ENCODE data around the gene MGMT.

The MGMT gene

GRCh38 chr10:129523723-129524316, 56.8 kb downstream of the MGMT start:
- no peak for TF ChIP-seq CTCF (IDR thresholded peaks at IDR 0.05; ENCODE audit: low read depth, low read length)
- no peak for DNase-seq

GRCh38 chr10:129524936-129525335, 57.9 kb downstream of the MGMT start:
- H3K9me3 ChIP-seq (ENCODE audit: severe bottlenecking): no peaks in the 10 kb centered on the region
- no peak for DNase-seq
- no peak for TF ChIP-seq CTCF (IDR thresholded peaks at IDR 0.05; ENCODE audit: low read depth, low read length)
- H3K27ac ChIP-seq: no peak overlapping the region
- H3K4me3 ChIP-seq (ENCODE audit: low read depth, low read length): no peak overlapping the region
- H3K36me3 ChIP-seq: no peaks in the 10 kb centered on the region
- no peaks in the 10 kb centered on the region for H3K27me3 ChIP-seq (ENCODE audit: insufficient read depth, low read depth, severe bottlenecking)

More at GRCh38 chr10:129523723-129524316, 56.8 kb downstream of the MGMT start:
- no peaks in the 10 kb centered on the region for H3K36me3 ChIP-seq
- no peaks in the 10 kb centered on the region for H3K27me3 ChIP-seq (ENCODE audit: insufficient read depth, low read depth, severe bottlenecking)
- no peak overlapping the region for H3K4me3 ChIP-seq (ENCODE audit: low read depth, low read length)
- H3K9me3 ChIP-seq (ENCODE audit: severe bottlenecking): no peaks in the 10 kb centered on the region
- no peak overlapping the region for H3K27ac ChIP-seq

- no peak overlapping the region for H3K27ac ChIP-seq
- no peaks in the 10 kb centered on the region for H3K27me3 ChIP-seq (ENCODE audit: insufficient read depth, low read depth, severe bottlenecking)
- H3K9me3 ChIP-seq (ENCODE audit: severe bottlenecking): no peaks in the 10 kb centered on the region
- no peak overlapping the region for H3K4me3 ChIP-seq (ENCODE audit: low read depth, low read length)
- TF ChIP-seq CTCF (IDR thresholded peaks at IDR 0.05; ENCODE audit: low read depth, low read length): no peak
- no peaks in the 10 kb centered on the region for H3K36me3 ChIP-seq
- no peak for DNase-seq
Observed at GRCh38 chr10:129525401-129525801, 58.4 kb downstream of the MGMT start.

- no peak overlapping the region for H3K27ac ChIP-seq
- no peak for DNase-seq
Observed at GRCh38 chr10:129526943-129527342, 59.9 kb downstream of the MGMT start.

GRCh38 chr10:129528376-129528978, 61.4 kb downstream of the MGMT start:
- TF ChIP-seq CTCF (IDR thresholded peaks at IDR 0.05; ENCODE audit: low read depth, low read length): no peak
- Histone ChIP-seq H3K27me3 (ENCODE audit: insufficient read depth, low read depth, severe bottlenecking) (no peaks in the 10 kb centered on the region), H3K9me3 (ENCODE audit: severe bottlenecking) (no peaks in the 10 kb centered on the region), H3K36me3 (no peaks in the 10 kb centered on the region), H3K4me3 (ENCODE audit: low read depth, low read length) (no peak overlapping the region), H3K27ac (no peak overlapping the region)
- no peak for DNase-seq

More at GRCh38 chr10:129526943-129527342, 59.9 kb downstream of the MGMT start:
- no peaks in the 10 kb centered on the region for H3K36me3 ChIP-seq
- no peak for TF ChIP-seq CTCF (IDR thresholded peaks at IDR 0.05; ENCODE audit: low read depth, low read length)
- no peaks in the 10 kb centered on the region for H3K27me3 ChIP-seq (ENCODE audit: insufficient read depth, low read depth, severe bottlenecking)
- no peaks in the 10 kb centered on the region for H3K9me3 ChIP-seq (ENCODE audit: severe bottlenecking)
- no peak overlapping the region for H3K4me3 ChIP-seq (ENCODE audit: low read depth, low read length)

GRCh38 chr10:129530581-129530980, 63.5 kb downstream of the MGMT start:
- no peak for TF ChIP-seq CTCF (IDR thresholded peaks at IDR 0.05; ENCODE audit: low read depth, low read length)
- no peaks in the 10 kb centered on the region for H3K9me3 ChIP-seq (ENCODE audit: severe bottlenecking)
- DNase-seq: no peak
- no peak overlapping the region for H3K4me3 ChIP-seq (ENCODE audit: low read depth, low read length)
- H3K27me3 ChIP-seq (ENCODE audit: insufficient read depth, low read depth, severe bottlenecking): no peaks in the 10 kb centered on the region
- no peaks in the 10 kb centered on the region for H3K36me3 ChIP-seq
- H3K27ac ChIP-seq: no peak overlapping the region
